OCI-LY1 (cell line): ENCODE results near the gene ATF6.

Experiments
- H2AFZ ChIP-seq: fragments of 200-600 bp; sonication (generic), shearing (Covaris generic); 2 replicates; pipeline ENCODE4 v1.6.0; 2014; ENCODE audit warnings: antibody characterized with exemption, mild to moderate bottlenecking, low read length
- H3F3A ChIP-seq: fragments of 200-600 bp; sonication (generic), shearing (Covaris generic); 2 replicates; pipeline ENCODE4 v1.6.0; 2014; ENCODE audit warnings: mild to moderate bottlenecking, antibody characterized with exemption, low read length, moderate library complexity; ENCODE audit not compliant: insufficient read depth
- H3K27ac ChIP-seq: fragments of 200-600 bp; sonication (generic); 2 replicates; pipeline ENCODE4 v1.5.1; 2014; ENCODE audit warnings: low read length, mixed run types, mild to moderate bottlenecking, low read depth; ENCODE audit not compliant: poor library complexity, severe bottlenecking
- H3K27me3 ChIP-seq: fragments of 200-600 bp; sonication (generic); 2 replicates; pipeline ENCODE4 v1.6.0; 2014; ENCODE audit warnings: antibody characterized with exemption, mild to moderate bottlenecking, low read length, moderate library complexity; ENCODE audit not compliant: insufficient read depth
- H3K36me3 ChIP-seq: fragments of 200-600 bp; sonication (generic); 2 replicates; pipeline ENCODE4 v1.6.1; 2014; ENCODE audit warnings: mild to moderate bottlenecking, antibody characterized with exemption, low read length, moderate library complexity, mixed read lengths; ENCODE audit not compliant: insufficient read depth
- H3K4me1 ChIP-seq: fragments of 200-600 bp; sonication (generic); 2 replicates; pipeline ENCODE4 v1.5.1; 2014; ENCODE audit warnings: mild to moderate bottlenecking, low read length, moderate library complexity; ENCODE audit not compliant: insufficient read depth, severe bottlenecking
- H3K4me2 ChIP-seq: fragments of 200-600 bp; sonication (generic), shearing (Covaris generic); 2 replicates; pipeline ENCODE4 v1.6.1; 2014; ENCODE audit warnings: low read length
- H3K4me3 ChIP-seq: fragments of 200-600 bp; sonication (generic); 2 replicates; pipeline ENCODE4 v1.5.1; 2014; ENCODE audit warnings: low read length, low read depth, mild to moderate bottlenecking, mixed read lengths; ENCODE audit not compliant: poor library complexity, severe bottlenecking
- H3K79me2 ChIP-seq: fragments of 200-600 bp; shearing (Covaris generic); 2 replicates; pipeline ENCODE4 v1.6.1; 2016; ENCODE audit warnings: mixed run types, low read length, mixed read lengths; ENCODE audit not compliant: insufficient read depth
- H3K9ac ChIP-seq: fragments of 200-600 bp; sonication (generic), shearing (Covaris generic); 2 replicates; pipeline ENCODE4 v1.6.1; 2014; ENCODE audit warnings: mild to moderate bottlenecking, low read length, mixed read lengths
- H3K9me2 ChIP-seq: fragments of 200-600 bp; sonication (generic), shearing (Covaris generic); 2 replicates; pipeline ENCODE4 v1.6.1; 2014; ENCODE audit warnings: low read depth, mild to moderate bottlenecking, low read length, mixed read lengths
- H3K9me3 ChIP-seq: fragments of 200-600 bp; shearing (Covaris generic); 2 replicates; pipeline ENCODE4 v1.6.1; 2014; ENCODE audit warnings: low read length, mixed read lengths
- H4K20me1 ChIP-seq: fragments of 200-600 bp; sonication (generic), shearing (Covaris generic); 2 replicates; pipeline ENCODE4 v1.6.0; 2016; ENCODE audit warnings: mild to moderate bottlenecking, low read length; ENCODE audit not compliant: insufficient read depth
- CTCF ChIP-seq: fragments of 200-600 bp; sonication (generic), shearing (Covaris generic); IDR thresholded peaks from 2 replicates; pipeline ENCODE4 v1.5.1; 2017; ENCODE audit warnings: mild to moderate bottlenecking, antibody characterized with exemption, low read length, moderate library complexity, mixed read lengths
- EZH2 ChIP-seq: fragments of 200-600 bp; sonication (generic), shearing (Covaris generic); IDR thresholded peaks from 2 replicates; pipeline ENCODE4 v1.8.0; 2017; ENCODE audit warnings: borderline replicate concordance, mixed run types, mild to moderate bottlenecking, antibody characterized with exemption, low read length, moderate library complexity, mixed read lengths

Gene ATF6

GRCh38 chr1:161855260-161855659 lies 89.1 kb downstream of the ATF6 start:
- no peaks in the 10 kb centered on the region for H3K79me2 ChIP-seq
- TF ChIP-seq EZH2 (no peak), CTCF (no peak)
- no peak overlapping the region for H3K4me3 ChIP-seq
- no peaks in the 10 kb centered on the region for H3K9me2 ChIP-seq
- no peaks in the 10 kb centered on the region for H4K20me1 ChIP-seq
- no peak overlapping the region for H3K4me2 ChIP-seq
- no peaks in the 10 kb centered on the region for H3F3A ChIP-seq
- no peak overlapping the region for H3K9ac ChIP-seq
- no peak overlapping the region for H3K27ac ChIP-seq
- H3K9me3 ChIP-seq: no peaks in the 10 kb centered on the region
- peaks cover 25% of the 10 kb centered on the region for H3K36me3 ChIP-seq
- no peaks in the 10 kb centered on the region for H3K4me1 ChIP-seq
- no peaks in the 10 kb centered on the region for H3K27me3 ChIP-seq
- no peak overlapping the region for H2AFZ ChIP-seq

- no peak for TF ChIP-seq CTCF
- TF ChIP-seq EZH2: no peak
- no peak overlapping the region for H3K9ac ChIP-seq
- no peaks in the 10 kb centered on the region for H3K9me2 ChIP-seq
- H3K79me2 ChIP-seq: no peaks in the 10 kb centered on the region
- H3K9me3 ChIP-seq: no peaks in the 10 kb centered on the region
- H2AFZ ChIP-seq: no peak overlapping the region
- H3K27ac ChIP-seq: no peak overlapping the region
- H3K4me2 ChIP-seq: no peak overlapping the region
- H3K4me1 ChIP-seq: no peaks in the 10 kb centered on the region
- H3K36me3 ChIP-seq: peaks cover 20% of the 10 kb centered on the region
- H3K27me3 ChIP-seq: no peaks in the 10 kb centered on the region
- H4K20me1 ChIP-seq: no peaks in the 10 kb centered on the region
- H3F3A ChIP-seq: no peaks in the 10 kb centered on the region
- no peak overlapping the region for H3K4me3 ChIP-seq
These were observed 92.2 kb downstream of the ATF6 start for GRCh38 chr1:161858271-161858670.

- no peak overlapping the region for H2AFZ ChIP-seq
- TF ChIP-seq CTCF: no peak
- TF ChIP-seq EZH2: no peak
- H3F3A ChIP-seq: no peaks in the 10 kb centered on the region
- no peak overlapping the region for H3K4me3 ChIP-seq
- no peak overlapping the region for H3K4me2 ChIP-seq
- no peaks in the 10 kb centered on the region for H3K27me3 ChIP-seq
- H3K27ac ChIP-seq: no peak overlapping the region
- H3K4me1 ChIP-seq: no peaks in the 10 kb centered on the region
- H3K36me3 ChIP-seq: peaks cover 6% of the 10 kb centered on the region
- H4K20me1 ChIP-seq: no peaks in the 10 kb centered on the region
- no peaks in the 10 kb centered on the region for H3K9me3 ChIP-seq
- H3K79me2 ChIP-seq: no peaks in the 10 kb centered on the region
- H3K9ac ChIP-seq: no peak overlapping the region
- H3K9me2 ChIP-seq: no peaks in the 10 kb centered on the region
These were observed 97.4 kb downstream of the ATF6 start for GRCh38 chr1:161863549-161863948.
